GM18858 (cell line): ENCODE data around the gene HIBCH.
"Not testable (repeated sequence)": the region's sequence is repeated elsewhere in the genome, so short reads cannot be mapped to it uniquely, and the experiment has no call there.

Experiments used
- ATAC-seq: cut with Tn5 transposase; IDR thresholded peaks from one replicate; pipeline ENCODE4 v1.9.1; 2021; ENCODE audit not compliant: unreplicated experiment

HIBCH gene, protein sequence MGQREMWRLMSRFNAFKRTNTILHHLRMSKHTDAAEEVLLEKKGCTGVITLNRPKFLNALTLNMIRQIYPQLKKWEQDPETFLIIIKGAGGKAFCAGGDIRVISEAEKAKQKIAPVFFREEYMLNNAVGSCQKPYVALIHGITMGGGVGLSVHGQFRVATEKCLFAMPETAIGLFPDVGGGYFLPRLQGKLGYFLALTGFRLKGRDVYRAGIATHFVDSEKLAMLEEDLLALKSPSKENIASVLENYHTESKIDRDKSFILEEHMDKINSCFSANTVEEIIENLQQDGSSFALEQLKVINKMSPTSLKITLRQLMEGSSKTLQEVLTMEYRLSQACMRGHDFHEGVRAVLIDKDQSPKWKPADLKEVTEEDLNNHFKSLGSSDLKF

DNA sequence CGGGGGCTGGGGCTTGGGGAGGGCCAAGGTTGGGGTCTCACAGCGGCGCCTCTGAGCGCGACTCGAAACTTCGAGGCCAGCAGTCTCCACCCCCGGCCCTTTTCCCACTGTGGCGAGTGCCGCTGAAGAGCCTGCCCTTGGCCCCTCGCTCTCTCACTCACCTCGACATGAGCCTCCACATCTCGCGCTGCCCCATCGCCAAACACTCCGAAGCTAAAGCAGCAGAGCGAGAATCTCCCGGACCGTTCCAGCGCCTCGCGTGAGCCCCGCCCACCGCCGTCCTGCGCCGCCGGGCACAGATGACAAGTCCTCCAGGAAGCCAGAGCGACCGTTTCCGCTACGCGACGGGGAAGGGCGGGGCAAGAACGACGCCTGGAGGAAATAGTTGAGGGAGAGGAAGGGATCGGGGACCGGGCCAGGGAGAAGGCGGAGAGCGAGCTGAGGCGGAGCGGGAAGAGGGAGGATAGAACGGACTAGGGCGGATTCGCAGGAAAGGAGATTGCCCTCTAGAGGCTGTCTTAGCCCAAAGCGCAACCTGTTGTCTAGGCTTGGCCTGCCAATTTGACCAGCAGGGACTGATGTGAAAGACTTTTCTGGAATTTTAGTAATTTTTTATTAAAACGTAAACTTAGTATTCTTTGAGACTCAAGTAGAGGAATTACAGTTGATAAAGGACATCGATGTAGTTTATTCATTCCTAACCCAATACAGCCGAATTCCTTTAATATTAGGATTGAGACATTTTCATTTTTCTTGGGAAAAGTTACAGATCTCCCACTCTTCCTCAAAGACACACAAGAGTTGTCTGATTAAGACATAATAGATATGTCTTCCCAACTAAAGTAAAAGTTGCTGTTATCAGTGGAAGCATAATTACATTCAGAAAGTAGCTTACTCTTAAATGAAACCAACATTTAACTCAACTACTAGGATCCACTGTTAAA, at the start of gene HIBCH:
TSS of gene HIBCH (minus strand) at position 272 of the 944 bp plus-strand sequence. CDS start at position 196, 76 bp downstream.
- ATAC-seq = peak; percentile 86

DNA sequence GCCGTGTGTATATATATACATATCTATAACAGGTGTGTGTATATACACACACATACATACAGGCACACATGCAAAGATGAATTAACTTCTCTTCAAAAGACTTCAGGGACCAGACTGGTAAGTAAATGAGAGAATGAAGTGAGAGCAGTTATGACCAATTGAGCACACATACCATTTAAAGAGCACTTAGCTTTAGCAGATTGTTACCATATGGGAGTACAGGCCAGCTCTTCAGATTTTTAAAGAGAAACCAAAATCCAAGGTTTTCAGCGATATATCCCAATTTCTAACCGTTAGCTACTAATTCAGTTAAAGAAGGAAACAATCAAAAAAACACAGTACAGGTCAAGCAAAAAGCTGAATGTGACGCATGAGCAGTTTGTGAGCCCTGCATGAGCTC, 47.5 kb upstream of the HIBCH start:
- no peak for ATAC-seq

DNA sequence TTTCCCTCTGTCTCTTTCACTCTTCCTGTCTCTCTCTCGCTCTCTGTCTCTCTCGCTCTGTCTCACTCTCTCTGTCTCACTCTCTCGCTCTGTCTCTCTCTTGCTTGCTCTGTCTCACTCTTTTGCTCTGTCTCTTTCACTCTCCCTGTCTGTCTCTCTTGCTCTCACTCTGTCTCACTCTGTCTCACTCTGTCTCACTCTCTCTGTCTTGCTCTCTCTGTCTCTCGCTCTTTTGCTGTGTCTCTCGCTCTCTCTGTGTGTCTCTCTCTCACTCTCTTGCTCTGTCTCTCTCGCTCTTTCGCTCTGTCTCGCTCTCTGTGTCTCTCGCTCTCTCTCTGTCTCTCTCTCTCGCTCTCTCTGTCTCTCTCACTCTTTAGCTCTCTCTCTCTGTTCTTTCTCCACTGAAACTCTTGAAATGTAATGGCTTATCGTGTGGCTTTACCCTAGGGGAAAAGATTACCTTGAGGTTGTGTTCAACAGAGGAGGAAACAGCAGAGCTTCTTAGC, 46.7 kb upstream of the HIBCH start:
- no peak for ATAC-seq

DNA sequence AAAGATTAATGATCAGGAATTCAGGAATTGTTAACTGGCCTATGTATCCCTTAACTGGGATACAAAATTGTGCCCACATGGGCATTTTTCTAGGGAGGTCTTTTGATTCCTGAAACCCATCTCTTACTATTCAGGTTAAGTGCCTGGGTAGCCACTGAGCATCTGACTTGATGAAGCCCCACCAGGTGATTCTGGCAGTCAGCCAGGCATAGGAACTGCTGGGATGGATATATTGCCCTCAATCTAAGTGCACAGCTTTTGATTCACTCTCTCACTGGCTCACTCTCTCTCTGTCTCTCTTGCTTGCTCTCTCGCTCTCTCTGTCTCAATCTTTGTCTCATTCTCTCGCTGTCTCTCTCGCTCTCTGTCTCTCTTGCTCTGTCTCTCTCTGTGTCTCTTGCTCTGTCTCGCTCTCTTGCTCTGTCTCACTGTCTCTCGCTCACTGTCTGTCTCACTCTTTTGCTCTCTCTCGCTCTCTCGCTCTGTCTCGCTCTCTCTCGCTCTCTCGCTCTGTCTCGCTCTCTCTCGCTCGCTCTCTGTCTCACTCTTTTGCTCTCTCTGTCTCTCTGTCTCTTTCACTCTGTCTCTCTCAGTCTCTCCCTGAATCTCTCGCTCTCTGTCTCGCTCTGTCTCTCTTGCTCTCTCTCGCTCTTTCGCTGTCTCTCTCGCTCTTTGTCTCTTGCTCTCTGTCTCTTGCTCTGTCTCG, 46.0 kb upstream of the HIBCH start:
- no peak for ATAC-seq

DNA sequence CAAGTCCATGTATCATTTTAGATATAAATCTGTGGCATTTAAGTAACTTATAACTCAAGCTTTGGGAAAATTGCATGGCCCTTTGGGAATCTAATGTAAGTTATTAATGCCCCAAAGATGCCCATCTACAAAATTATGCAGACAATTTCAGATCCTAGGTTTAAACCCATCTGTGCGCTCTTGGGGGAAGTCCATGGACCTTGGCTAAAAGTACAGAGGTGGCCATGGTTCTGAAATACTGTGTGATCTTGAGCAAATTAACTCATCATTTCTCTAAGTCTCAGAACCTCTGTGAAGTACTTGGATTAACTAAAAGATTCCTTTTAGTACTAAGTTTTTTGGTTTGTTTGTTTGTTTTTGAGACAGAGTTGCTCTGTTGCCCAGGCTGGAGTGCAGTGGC, 43.3 kb upstream of the HIBCH start:
- no peak for ATAC-seq

DNA sequence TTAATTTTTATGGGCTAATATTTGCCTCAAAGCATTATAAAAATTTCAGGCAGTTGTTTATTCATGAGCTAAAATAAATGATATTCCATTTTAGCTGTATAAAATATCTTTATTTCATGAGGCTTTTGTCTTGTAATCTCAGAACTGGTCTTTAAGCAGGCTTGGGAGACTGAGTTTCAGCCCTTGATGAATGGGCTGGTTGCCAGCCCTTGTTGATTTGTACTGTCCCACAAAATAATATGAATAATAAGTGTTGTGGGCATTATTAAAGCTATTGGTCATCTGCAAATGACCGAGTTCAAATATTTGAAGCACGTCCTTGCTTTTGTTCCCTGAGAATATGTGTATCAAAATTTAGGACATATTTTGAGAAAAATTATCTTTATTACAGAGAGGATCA, 41.9 kb upstream of the HIBCH start:
- ATAC-seq = no peak

DNA sequence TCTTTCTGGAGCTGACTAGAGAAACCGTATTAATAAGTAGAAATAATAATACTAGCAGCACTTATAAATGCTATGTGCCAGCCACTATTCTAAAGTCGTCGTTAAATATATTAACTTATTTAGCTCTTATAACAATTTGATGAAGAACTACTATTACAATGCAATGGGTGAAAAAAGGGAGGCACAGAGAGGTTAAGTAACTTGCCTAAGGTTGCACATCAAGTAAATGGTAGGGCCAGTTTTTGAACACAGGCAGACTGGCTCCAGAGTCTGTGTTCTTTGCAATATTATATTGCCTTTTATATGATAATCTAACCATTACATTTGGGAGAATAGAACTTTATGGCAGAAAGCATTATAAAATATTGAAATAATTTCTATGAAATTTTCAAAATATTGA, 41.3 kb upstream of the HIBCH start:
- ATAC-seq = no peak

DNA sequence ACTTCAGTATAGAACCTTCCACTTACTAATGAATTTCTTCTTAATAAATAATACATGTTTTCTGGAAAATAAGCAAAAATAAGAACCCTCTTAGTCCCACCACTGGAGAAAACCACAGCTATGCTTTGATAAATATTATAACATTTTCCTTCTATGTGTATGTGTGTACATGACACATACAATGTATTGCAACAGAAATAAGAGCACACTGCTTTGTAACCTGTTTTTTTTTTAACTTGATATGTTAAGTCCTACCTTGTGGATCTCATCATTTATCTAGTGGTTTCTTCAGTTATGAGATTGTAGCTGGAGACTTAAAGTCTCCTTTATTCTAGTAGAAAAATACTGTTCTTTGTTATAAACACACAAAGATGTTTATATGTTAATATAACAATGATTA, 40.9 kb upstream of the HIBCH start:
- ATAC-seq = no peak

DNA sequence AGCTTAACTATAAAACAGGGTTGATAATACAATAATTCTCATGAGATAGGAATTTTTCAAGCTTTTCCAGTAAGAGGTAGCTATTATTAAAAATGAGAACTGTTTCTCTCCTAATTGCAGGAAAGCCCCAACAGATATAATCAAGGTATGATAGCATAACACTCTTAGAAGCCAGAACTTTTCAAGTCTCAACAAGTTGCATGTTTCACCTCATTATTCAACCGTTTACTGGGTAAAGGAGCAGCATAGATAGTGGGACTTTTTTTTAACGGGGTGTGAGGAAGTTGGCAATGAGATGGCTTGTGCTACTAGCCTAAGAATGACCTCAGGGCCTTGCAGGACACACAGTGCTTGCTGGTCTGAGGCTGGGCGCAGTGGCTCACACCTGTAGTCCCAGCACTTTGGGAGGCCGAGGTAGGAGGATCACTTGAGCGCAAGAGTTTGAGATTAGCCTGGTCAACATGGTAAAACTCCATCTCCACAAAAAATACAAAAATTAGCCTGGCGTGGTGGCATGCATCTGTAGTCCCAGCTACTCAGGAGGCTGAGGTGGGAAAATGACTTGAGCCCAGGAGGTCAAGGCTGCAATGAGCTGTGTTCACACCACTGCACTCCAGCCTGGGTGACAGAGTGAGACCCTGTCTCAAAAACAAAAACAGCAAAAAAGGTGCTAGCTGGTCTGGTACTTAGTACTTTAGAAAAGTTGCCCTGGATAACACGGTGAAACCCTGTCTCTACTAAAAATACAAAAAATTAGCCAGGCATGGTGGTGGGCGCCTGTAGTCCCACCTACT, 39.2 kb upstream of the HIBCH start:
- ATAC-seq = not testable (repeated sequence)

DNA sequence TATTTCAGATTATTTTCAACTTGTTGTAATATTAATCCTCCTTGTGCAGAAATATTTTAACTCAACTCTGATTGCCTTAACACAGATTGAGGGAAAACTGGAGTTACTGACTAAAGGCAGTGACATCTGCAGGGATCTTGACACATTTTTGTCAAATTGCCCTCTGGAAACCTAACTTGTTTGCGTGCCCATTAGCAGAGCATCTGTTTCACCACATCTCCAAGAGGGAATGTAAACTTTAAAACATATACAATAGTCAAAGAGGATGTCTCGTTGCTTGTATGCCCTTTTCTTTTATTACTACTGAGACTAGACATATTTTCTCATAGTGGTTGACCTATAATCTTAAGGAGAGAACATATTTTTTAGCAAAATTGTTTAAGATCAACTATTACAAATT, 38.0 kb upstream of the HIBCH start:
- no peak for ATAC-seq

DNA sequence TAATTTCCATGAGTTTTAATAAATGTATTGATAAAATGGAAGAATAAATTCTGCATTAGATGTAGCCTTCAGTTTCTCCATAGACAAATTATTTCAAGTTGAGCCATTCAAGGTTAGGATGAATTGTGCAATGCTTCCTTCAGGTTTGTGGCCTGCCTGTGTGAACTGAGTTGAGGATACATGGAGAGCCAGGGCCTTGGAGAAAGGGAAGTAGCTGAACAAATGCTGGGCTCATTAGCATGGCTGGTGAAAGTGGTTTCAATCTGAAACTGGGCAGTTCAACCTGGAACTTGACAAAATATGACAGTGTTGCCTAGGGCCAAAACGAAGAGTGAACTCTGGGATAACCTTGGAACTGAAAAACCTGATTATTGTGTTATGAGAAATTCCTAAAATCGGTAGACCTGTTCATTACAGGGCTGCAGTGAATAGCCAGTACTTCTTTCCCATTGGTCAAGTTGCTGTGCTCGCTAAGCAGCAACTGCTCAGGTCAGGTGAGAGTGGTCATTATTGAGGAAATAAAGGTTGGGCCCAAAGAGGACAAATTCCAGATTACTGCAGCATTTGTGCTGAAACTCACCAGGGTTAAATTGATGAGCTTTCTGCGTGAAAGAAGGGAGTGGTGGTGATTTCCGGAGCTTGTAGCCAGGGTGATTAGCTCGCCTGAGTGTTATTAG, 36.5 kb upstream of the HIBCH start:
- ATAC-seq = no peak

DNA sequence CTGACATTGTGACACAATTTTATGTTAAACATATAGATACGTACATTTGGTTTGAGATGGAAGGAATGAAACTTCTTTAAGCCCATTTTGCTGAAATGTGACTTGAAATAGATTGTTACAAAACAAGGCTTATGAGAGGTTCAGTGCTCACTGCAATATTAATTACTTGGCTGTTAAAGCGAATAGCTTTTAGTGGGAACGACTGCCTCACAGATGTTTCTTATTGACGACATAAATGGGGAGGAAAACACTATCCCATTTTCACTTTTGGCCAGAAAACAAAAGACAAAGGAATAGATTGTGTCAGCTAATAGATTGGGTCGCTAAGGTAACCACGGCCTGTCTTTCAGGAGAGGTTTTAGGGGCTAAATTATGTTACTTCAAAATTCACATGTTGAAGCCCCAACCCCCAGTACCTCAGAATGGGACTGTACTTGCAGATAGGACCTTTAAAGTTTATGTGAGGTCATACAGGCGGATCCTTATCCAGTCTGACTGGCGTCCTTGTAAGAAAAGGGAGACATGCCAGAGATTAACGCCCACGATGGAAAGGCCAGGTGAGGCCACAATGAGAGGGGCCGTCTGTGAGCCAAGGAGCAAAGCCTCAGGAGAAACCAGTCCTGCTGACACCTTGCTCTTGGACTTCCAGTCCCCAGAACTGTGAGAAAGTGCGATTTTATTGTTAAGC, 34.5 kb upstream of the HIBCH start:
- ATAC-seq = no peak

DNA sequence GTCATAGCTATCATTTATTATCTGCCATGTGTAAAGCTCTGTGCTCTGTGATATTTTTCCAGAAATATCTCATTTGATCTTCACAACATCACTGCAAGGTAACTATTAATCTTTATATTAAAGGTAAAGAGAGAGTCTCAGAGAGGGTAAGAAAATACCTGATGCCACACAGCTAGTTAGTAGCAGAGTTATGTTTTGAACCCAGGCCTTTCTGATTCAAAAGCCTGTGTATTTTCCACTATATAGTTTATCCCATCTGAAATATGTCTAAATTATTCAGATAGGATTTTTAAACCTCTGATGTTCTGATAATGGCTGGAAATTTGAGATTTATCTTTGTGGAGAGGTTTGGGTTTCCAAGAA, 33.9 kb upstream of the HIBCH start:
- ATAC-seq = no peak

DNA sequence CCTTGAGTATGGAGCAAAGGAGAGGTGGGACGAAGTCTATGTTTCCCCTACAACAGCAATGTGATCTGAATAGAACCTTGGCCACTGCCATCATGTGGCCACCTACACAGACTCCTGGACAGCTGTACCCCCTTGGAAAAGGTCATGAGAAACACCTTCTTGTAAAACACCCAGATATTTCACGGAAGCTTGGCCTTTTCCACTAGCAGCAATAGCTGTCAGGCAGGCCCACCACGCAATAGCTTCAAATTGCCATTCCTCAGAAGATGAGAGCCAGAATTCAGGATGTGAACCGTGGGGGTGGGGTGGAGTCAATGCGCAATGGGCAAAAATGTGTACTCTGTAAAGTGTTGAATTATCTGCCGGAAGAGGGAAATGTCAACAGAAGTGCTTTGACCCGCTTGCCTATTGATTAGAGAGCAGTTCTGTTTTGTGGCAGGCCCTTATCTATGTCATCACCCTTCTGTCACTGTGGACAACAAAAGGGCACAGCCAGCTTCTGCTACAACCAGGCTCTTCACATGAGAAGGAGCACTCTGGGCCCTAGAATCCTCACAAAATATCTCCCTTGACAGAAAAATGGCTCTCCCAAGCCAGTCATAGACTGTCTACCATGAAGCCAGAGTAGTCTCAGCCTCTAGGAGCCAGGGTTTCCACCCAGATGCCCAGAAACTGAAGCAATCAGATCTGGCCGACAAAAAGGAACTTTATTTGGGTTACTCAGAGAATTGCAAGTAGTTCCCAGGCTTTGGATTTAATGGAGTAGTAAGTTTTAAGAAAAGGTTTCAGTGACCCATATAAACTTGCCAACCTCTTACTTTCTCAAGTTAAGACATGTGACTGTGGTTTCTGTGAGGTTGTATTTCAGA, 33.3 kb upstream of the HIBCH start:
- ATAC-seq = no peak

DNA sequence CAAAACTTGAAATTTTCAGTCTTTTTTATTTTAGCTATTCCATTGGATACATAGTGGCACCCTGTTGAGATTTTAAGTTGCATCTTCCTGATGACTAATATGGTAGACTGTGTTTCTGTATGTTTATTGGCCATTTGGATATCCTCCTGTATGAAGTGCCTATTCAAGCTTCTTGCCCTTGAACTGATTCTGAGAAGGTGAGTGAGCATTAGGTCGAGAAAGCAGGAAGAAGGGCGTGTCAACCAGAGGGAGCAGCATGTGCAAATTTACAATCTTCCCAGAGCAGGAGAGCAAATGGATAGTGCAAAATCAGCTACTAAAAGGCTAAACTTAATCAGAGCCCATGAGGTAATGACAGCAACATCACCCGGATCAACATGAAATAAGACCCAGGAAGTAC, 32.3 kb upstream of the HIBCH start:
- no peak for ATAC-seq

DNA sequence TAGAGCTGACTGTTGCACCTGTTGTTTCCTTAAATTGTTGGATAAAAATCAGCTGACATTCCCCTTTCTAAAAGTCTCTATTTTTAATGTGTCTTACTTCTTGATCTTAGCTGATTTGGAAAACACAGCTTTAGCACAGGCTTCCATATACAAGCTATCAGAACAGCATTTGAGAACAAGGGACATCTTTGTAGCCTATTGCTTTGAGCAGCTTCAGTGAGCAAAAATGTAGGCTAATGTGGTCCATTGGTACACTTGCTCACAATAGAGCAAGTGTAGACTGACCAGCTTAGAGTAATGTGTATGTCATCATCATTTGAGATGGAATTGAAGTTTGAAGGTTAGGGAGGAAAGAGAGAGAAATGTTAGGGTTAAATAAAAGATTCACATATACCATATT, 30.7 kb upstream of the HIBCH start:
- no peak for ATAC-seq

DNA sequence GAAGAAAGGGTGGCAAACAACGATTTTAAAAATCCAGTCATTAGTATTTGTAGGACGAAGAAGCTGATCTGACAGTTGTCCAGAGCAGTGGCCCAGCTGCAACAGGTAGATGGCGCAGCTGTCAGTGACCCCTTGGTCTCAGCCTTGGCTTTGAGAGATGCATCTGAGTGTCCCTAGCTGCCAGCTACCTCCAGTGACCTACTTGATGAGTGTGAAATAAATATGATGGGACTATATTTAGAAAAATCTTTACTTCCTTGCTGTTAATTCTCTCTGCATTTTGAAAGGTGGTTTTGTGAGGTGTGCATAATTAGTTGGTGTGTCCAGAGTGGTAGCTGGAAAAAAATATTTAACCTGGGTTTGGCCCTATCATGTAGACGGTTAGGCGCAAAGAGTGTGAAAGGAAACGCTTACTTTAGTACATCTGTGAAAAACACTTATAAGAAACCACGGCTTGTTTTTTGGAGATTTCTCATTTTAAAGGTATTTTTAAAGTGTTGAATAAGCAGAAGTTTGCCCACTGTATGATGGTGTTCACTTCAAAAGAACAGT, 24.7 kb upstream of the HIBCH start:
- ATAC-seq = peak; percentile 62
